ENCODE results near the gene RASGRP2.

The RASGRP2 gene

GRCh38 chr11:64755681-64756361 lies 11.9 kb upstream of the RASGRP2 start:
- H3K4me3 ChIP-seq (replicated peaks; ENCODE audit: low read depth, low read length): no peak overlapping the region
- DNase-seq (ENCODE audit: extremely low read depth, low read depth): no peak
- TF ChIP-seq CTCF (IDR thresholded peaks at IDR 0.05; ENCODE audit: low read depth, low read length, missing control alignments): no peak

DNA sequence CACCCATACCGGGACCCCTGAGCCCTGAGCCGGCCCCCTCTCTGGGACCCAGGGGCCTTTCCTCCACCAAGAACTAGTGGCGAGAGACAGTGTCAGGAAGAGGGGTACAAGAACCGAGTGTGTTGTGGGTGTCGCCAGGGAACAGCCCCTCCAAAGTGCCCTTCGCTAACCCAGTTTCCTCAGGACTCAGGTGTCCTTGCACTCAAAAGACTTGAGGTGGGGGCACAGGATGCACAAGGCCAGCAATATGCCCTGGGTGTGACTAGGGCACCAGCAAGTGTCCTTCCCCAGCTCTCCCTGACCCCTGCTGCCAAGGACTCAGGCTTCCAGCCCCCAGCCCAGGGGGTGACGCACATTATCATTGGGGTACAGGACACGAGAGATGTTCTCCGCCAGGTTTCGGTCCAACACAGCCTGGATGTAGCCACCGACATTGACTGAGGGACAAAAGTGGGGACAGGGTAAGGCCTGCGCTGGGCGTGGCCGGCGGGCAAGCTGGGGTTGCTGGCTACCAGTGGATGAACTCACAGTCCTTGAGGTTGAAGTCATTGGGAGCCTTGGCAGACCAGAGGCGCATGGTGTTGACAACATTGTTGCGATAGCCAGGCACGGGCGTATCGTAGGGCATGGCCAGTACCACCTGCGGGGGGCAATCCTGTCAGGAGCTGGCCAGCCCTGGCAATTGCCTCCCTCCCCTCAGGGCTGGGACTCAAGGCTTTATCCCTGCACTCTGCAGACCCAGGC lies 11.1 kb upstream of the RASGRP2 start:
- DNase-seq (ENCODE audit: extremely low read depth, low read depth): no peak
- TF ChIP-seq CTCF (IDR thresholded peaks at IDR 0.05; ENCODE audit: low read depth, low read length, missing control alignments): no peak
- H3K4me3 ChIP-seq (replicated peaks; ENCODE audit: low read depth, low read length): no peak overlapping the region

- DNase-seq (ENCODE audit: extremely low read depth, low read depth): no peak
- no peak for TF ChIP-seq CTCF (IDR thresholded peaks at IDR 0.05; ENCODE audit: low read depth, low read length, missing control alignments)
- H3K4me3 ChIP-seq (replicated peaks; ENCODE audit: low read depth, low read length): no peak overlapping the region
These were observed 10.4 kb upstream of the RASGRP2 start for GRCh38 chr11:64754124-64754918.

- no peak for TF ChIP-seq CTCF (IDR thresholded peaks at IDR 0.05; ENCODE audit: low read depth, low read length, missing control alignments)
- no peak for DNase-seq (ENCODE audit: extremely low read depth, low read depth)
- no peak overlapping the region for H3K4me3 ChIP-seq (replicated peaks; ENCODE audit: low read depth, low read length)
These were observed 9.6 kb upstream of the RASGRP2 start for GRCh38 chr11:64753380-64754123.

DNA sequence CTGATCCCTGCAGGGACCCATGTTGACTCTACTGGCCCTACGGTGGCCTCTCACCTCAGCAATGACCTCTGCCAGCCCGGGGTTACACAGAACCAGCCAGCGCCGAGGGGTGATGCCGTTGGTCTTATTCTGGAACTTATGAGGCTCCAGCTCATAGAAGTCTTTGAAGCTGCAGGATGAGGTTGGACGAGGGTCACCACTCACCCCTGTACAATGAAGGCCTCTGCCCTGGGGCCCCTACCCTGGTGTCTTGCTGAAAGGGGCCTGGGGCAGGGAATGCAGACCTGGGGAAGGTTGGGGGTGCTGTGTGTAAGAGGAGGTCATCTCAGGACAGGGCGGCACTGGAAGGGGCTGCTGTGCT lies 9.1 kb upstream of the RASGRP2 start:
- DNase-seq (ENCODE audit: extremely low read depth, low read depth): no peak
- no peak for TF ChIP-seq CTCF (IDR thresholded peaks at IDR 0.05; ENCODE audit: low read depth, low read length, missing control alignments)
- no peak overlapping the region for H3K4me3 ChIP-seq (replicated peaks; ENCODE audit: low read depth, low read length)

- TF ChIP-seq CTCF (IDR thresholded peaks at IDR 0.05; ENCODE audit: low read depth, low read length, missing control alignments): no peak
- no peak for DNase-seq (ENCODE audit: extremely low read depth, low read depth)
- no peak overlapping the region for H3K4me3 ChIP-seq (replicated peaks; ENCODE audit: low read depth, low read length)
These were observed 8.4 kb upstream of the RASGRP2 start for GRCh38 chr11:64752175-64752970.
